Caco-2 (cell line): ENCODE measurements around the gene METTL21A. TPM values are rescaled to one million over a fixed set of nuclear protein-coding genes. Genes with fewer than 3 reads are reported as not detected.

Experiments used
- BruUV-seq: library from RNA; stranded (reverse); fragments of 400-500 nt; replicated peaks from 2 replicates; lab custom pipeline; 2021; lab: Mats Ljungman, UMichigan
- CTCF ChIA-PET: fragments of 300-600 bp; sonication (Branson Sonifier 250); formaldehyde crosslinking; loops from one replicate; lab custom pipeline; 2022; ENCODE audit warnings: antibody characterized with exemption; lab: Charles Lee
- POLR2A ChIA-PET: fragments of 300-600 bp; sonication (Branson Sonifier 250); formaldehyde crosslinking; loops from one replicate; lab custom pipeline; 2022; ENCODE audit warnings: antibody characterized with exemption; lab: Charles Lee
- DNase-seq, 2 experiments: peaks; one replicate each; pipeline versions ENCODE4 v3.0.0 to v3.0.0-alpha.2; 2020 to 2022
- H3K27me3 ChIP-seq: replicated peaks from 2 replicates; pipeline ENCODE4 v1.6.0; 2011; ENCODE audit warnings: low read length; ENCODE audit not compliant: control insufficient read depth, insufficient read depth
- H3K36me3 ChIP-seq: 2 replicates; pipeline ENCODE4 v1.5.1; 2011; ENCODE audit warnings: low read length; ENCODE audit not compliant: control insufficient read depth, insufficient read depth
- H3K4me1 ChIP-seq: fragments of 250-450 bp; sonication (Bioruptor Pico); 2 replicates; pipeline ENCODE4 v1.5.1; 2020; ENCODE audit warnings: mild to moderate bottlenecking
- H3K4me3 ChIP-seq: 2 replicates; pipeline ENCODE4 v1.5.1; 2011; ENCODE audit warnings: low read depth, mild to moderate bottlenecking, control low read depth, low read length
- H3K9me3 ChIP-seq: fragments of 250-450 bp; sonication (Bioruptor Pico); 2 replicates; pipeline ENCODE4 v1.5.1; 2020; ENCODE audit warnings: mild to moderate bottlenecking, moderate library complexity
- H3K27ac Mint-ChIP-seq: one replicate; pipeline ENCODE4 v1.8.0; 2022; ENCODE audit warnings: mixed read lengths; ENCODE audit not compliant: unreplicated experiment
- H3K27me3 Mint-ChIP-seq: one replicate; pipeline ENCODE4 v1.8.0; 2022; ENCODE audit warnings: mixed read lengths; ENCODE audit not compliant: insufficient read depth, unreplicated experiment
- H3K36me3 Mint-ChIP-seq: one replicate; pipeline ENCODE4 v1.8.0; 2022; ENCODE audit warnings: mild to moderate bottlenecking, mixed read lengths; ENCODE audit not compliant: insufficient read depth, unreplicated experiment
- H3K4me1 Mint-ChIP-seq: one replicate; pipeline ENCODE4 v1.8.0; 2022; ENCODE audit warnings: low read depth, mixed read lengths; ENCODE audit not compliant: unreplicated experiment
- H3K4me3 Mint-ChIP-seq: one replicate; pipeline ENCODE4 v1.8.0; 2022; ENCODE audit warnings: mild to moderate bottlenecking, moderate library complexity, mixed read lengths; ENCODE audit not compliant: unreplicated experiment
- H3K9me3 Mint-ChIP-seq: one replicate; pipeline ENCODE4 v1.8.0; 2022; ENCODE audit warnings: mixed read lengths; ENCODE audit not compliant: unreplicated experiment
- CTCF ChIP-seq, 2 experiments: fragments of 200-600 bp in 1 of 2; IDR thresholded peaks; 1 replicate in 1 of 2; 2 replicates in 1 of 2; pipeline versions ENCODE4 v1.5.1 to v1.8.0; 2011 to 2022; ENCODE audit warnings: antibody characterized with exemption in 1 of 2, control low read depth in 1 of 2, inconsistent platforms in 1 of 2, low read depth in 1 of 2, low read length in 1 of 2, mild to moderate bottlenecking in 1 of 2, moderate library complexity in 1 of 2; ENCODE audit not compliant: insufficient read depth in 1 of 2, severe bottlenecking in 1 of 2, unreplicated experiment in 1 of 2
- intact Hi-C: fragments of 100-400 bp; cut with micrococcal nuclease; formaldehyde crosslinking; loops from one replicate; pipeline ENCODE4 v1.10.0; 2022; ENCODE audit not compliant: unreplicated experiment
- total RNA-seq: library from RNA; stranded (reverse); gene quantifications from 2 replicates; pipeline ENCODE4 v1.2.3, GENCODE V29; 2022

Gene METTL21A
- total RNA-seq, 1 experiment from 2014 or later: 31.0 TPM

- intact Hi-C loops: no loop called here
- no peaks in the 10 kb centered on the region for H3K9me3 Mint-ChIP-seq
- peaks cover 42% of the 10 kb centered on the region for H3K36me3 Mint-ChIP-seq
- Histone ChIP-seq H3K4me1 (no peaks in the 10 kb centered on the region), H3K9me3 (no peaks in the 10 kb centered on the region), H3K4me3 (no peak overlapping the region), H3K36me3 (no peaks in the 10 kb centered on the region; the same call in 1 of the 2 replicates), H3K27me3 (no peaks in the 10 kb centered on the region)
- TF ChIP-seq CTCF (IDR thresholded peaks at IDR 0.05; ENCODE audit: insufficient read depth in 1 of 2, low read depth in 1 of 2, low read length in 1 of 2, severe bottlenecking in 1 of 2, unreplicated experiment in 1 of 2): no peak
- no peak overlapping the region for H3K4me3 Mint-ChIP-seq
- BruUV-seq: no TSS peak
- no peaks in the 10 kb centered on the region for H3K27me3 Mint-ChIP-seq
- H3K4me1 Mint-ChIP-seq: no peaks in the 10 kb centered on the region
- no peak for DNase-seq
- ChIA-PET POLR2A (no interaction called here), CTCF (no interaction called here)
- no peak overlapping the region for H3K27ac Mint-ChIP-seq
Observed at GRCh38 chr2:207571370-207571769, 53.8 kb downstream of the METTL21A start.

- no TSS peak for BruUV-seq
- ChIA-PET POLR2A (no interaction called here), CTCF (interaction anchor here (0.6 kb wide), 1 partner anchor 235 kb away, joined by 3 read pairs; no protein-coding TSS in a partner anchor)
- TF ChIP-seq CTCF (IDR thresholded peaks at IDR 0.05; ENCODE audit: insufficient read depth in 1 of 2, low read depth in 1 of 2, low read length in 1 of 2, severe bottlenecking in 1 of 2, unreplicated experiment in 1 of 2): no peak
- Mint-ChIP-seq H3K4me1 (no peaks in the 10 kb centered on the region), H3K4me3 (no peak overlapping the region), H3K27me3 (no peaks in the 10 kb centered on the region), H3K27ac (no peak overlapping the region), H3K36me3 (peaks cover 40% of the 10 kb centered on the region), H3K9me3 (no peaks in the 10 kb centered on the region)
- H3K9me3 ChIP-seq: no peaks in the 10 kb centered on the region
- no peaks in the 10 kb centered on the region for H3K4me1 ChIP-seq
- H3K36me3 ChIP-seq: peaks cover 3% of the 10 kb centered on the region
- intact Hi-C loops: no loop called here
- no peak overlapping the region for H3K4me3 ChIP-seq
- H3K27me3 ChIP-seq: no peaks in the 10 kb centered on the region
- no peak for DNase-seq
Observed at GRCh38 chr2:207567671-207568070, 57.5 kb downstream of the METTL21A start.

GRCh38 chr2:207565736-207566500, 59.3 kb downstream of the METTL21A start:
- POLR2A ChIA-PET: interaction anchor here (0.5 kb wide), 1 partner anchor 31 kb away, joined by 3 read pairs; no protein-coding TSS in a partner anchor
- no peak overlapping the region for H3K4me3 ChIP-seq
- H3K27me3 Mint-ChIP-seq: no peaks in the 10 kb centered on the region
- no peaks in the 10 kb centered on the region for H3K9me3 Mint-ChIP-seq
- intact Hi-C loops: no loop called here
- peaks cover 3% of the 10 kb centered on the region for H3K36me3 ChIP-seq
- H3K9me3 ChIP-seq: no peaks in the 10 kb centered on the region
- no peak for TF ChIP-seq CTCF (IDR thresholded peaks at IDR 0.05; ENCODE audit: insufficient read depth in 1 of 2, low read depth in 1 of 2, low read length in 1 of 2, severe bottlenecking in 1 of 2, unreplicated experiment in 1 of 2)
- BruUV-seq: no TSS peak
- no peak overlapping the region for H3K4me3 Mint-ChIP-seq
- H3K27ac Mint-ChIP-seq: no peak overlapping the region
- CTCF ChIA-PET: interaction anchor here (0.8 kb wide), 1 partner anchor 60 kb away, joined by 3 read pairs; no protein-coding TSS in a partner anchor
- peaks cover 39% of the 10 kb centered on the region for H3K36me3 Mint-ChIP-seq
- no peaks in the 10 kb centered on the region for H3K4me1 ChIP-seq
- H3K4me1 Mint-ChIP-seq: no peaks in the 10 kb centered on the region
- H3K27me3 ChIP-seq: no peaks in the 10 kb centered on the region
- no peak for DNase-seq

Other genes starting within 250 kb of the METTL21A start
- 49.7 and 59.0 TPM in 2 replicates for gene CREB1, start 95.4 kb downstream of the METTL21A start, total RNA-seq
- gene CCNYL1, start 86.2 kb upstream of the METTL21A start, total RNA-seq: 39.4 and 40.7 TPM in 2 replicates
- gene FZD5, start 144.5 kb upstream of the METTL21A start, total RNA-seq: 59.1 and 61.4 TPM in 2 replicates